ENCODE measurements around the gene TAL2. TPM values are rescaled to one million over a fixed set of nuclear protein-coding genes. Genes with fewer than 3 reads are reported as not detected.

TAL2 gene
- total and polyA plus RNA-seq, 9 of the 15 experiments (the other 6 are each of a cell fraction or from before 2014, with no cell fraction given), result 0.21 to 3.7 (median 1.1) TPM; not detected in 1

DNA sequence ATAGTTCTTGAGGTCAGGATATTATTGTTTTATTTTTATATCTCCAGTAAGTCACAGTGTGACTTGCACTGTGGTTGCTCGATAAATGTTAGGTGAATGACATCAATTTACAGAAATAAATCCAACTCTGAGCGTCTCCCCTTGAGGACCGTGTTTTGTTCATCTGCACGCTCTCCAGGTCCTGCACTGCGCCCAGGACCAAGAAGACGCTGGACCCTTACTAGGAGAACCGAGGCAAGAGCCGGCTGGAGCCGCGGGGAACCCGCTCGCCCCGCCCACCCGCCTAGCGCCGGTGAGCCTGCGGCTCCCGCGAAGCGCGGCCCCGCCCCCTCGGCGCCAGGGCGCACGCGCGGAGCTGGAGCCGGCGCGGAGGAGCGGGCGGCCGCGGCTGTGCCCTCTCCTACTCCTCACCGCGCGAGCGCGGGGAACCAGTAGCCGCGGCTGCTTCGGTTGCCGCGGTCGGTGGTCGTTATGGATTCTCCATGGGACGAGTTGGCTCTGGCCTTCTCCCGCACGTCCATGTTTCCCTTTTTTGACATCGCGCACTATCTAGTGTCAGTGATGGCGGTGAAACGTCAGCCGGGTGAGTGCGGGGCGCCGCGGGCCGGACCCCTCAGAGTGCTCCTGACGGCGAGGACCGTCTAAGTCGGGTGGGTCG lies 32.1 kb downstream of the TAL2 start, which contains the start of gene TMEM38B (continued):
- TF ChIP-seq ZBTB1 (CRISPR knock-in tag; IDR thresholded peaks at IDR 0.05; ENCODE audit: borderline replicate concordance, low read depth), result peak; percentile 76; the same call in 1 of the 2 replicates
- TF ChIP-seq ZFP1 (CRISPR knock-in tag; IDR thresholded peaks at IDR 0.05), result no peak
- TF ChIP-seq, protein P1, sequence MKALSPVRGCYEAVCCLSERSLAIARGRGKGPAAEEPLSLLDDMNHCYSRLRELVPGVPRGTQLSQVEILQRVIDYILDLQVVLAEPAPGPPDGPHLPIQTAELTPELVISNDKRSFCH (CRISPR knock-in tag; IDR thresholded peaks at IDR 0.05), result no peak
- TF ChIP-seq, protein P1 (tag; IDR thresholded peaks at IDR 0.05), result no peak
- TF ChIP-seq KLF13 (tag; IDR thresholded peaks at IDR 0.05; ENCODE audit: borderline replicate concordance, low read depth), result no peak
- no peak for TF ChIP-seq EWSR1 (IDR thresholded peaks at IDR 0.05; ENCODE audit: borderline replicate concordance, low read depth, partially characterized antibody)
- TF ChIP-seq POLR2A (conservative IDR thresholded peaks at IDR 0.05), result peak; percentile 78
- no peak for TF ChIP-seq ZNF324 (CRISPR knock-in tag; IDR thresholded peaks at IDR 0.05)
- no peak for TF ChIP-seq SMAD2 (IDR thresholded peaks at IDR 0.05; ENCODE audit: low read depth, low read length)
- peak in 2 of 3 experiments; percentile 34 to 63 for TF ChIP-seq YY1 (IDR thresholded peaks at IDR 0.05; ENCODE audit: borderline replicate concordance in 1 of 3, control insufficient read depth in 1 of 3, extremely low read depth in 1 of 3, insufficient read depth in 3 of 3, insufficient read length in 1 of 3, insufficient replicate concordance in 2 of 3, low read depth in 1 of 3, low read length in 2 of 3)
- no peak for TF ChIP-seq ZNF785 (CRISPR knock-in tag; IDR thresholded peaks at IDR 0.05)
- TF ChIP-seq MEIS2 (IDR thresholded peaks at IDR 0.05; ENCODE audit: partially characterized antibody), result peak; percentile 49
- TF ChIP-seq, protein P2, sequence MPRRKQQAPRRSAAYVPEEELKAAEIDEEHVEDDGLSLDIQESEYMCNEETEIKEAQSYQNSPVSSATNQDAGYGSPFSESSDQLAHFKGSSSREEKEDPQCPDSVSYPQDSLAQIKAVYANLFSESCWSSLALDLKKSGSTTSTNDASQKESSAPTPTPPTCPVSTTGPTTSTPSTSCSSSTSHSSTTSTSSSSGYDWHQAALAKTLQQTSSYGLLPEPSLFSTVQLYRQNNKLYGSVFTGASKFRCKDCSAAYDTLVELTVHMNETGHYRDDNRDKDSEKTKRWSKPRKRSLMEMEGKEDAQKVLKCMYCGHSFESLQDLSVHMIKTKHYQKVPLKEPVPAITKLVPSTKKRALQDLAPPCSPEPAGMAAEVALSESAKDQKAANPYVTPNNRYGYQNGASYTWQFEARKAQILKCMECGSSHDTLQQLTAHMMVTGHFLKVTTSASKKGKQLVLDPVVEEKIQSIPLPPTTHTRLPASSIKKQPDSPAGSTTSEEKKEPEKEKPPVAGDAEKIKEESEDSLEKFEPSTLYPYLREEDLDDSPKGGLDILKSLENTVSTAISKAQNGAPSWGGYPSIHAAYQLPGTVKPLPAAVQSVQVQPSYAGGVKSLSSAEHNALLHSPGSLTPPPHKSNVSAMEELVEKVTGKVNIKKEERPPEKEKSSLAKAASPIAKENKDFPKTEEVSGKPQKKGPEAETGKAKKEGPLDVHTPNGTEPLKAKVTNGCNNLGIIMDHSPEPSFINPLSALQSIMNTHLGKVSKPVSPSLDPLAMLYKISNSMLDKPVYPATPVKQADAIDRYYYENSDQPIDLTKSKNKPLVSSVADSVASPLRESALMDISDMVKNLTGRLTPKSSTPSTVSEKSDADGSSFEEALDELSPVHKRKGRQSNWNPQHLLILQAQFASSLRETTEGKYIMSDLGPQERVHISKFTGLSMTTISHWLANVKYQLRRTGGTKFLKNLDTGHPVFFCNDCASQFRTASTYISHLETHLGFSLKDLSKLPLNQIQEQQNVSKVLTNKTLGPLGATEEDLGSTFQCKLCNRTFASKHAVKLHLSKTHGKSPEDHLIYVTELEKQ (CRISPR knock-in tag; IDR thresholded peaks at IDR 0.05), result no peak
- no peak for TF ChIP-seq POLR2AphosphoS2 (IDR thresholded peaks at IDR 0.05; ENCODE audit: low read length)
- no peak for TF ChIP-seq PHF21A (IDR thresholded peaks at IDR 0.05; ENCODE audit: borderline replicate concordance, low read depth)
- TF ChIP-seq OTX1 (CRISPR knock-in tag; IDR thresholded peaks at IDR 0.05), result no peak
- peak; percentile 59 for TF ChIP-seq TAF1 (IDR thresholded peaks at IDR 0.05; ENCODE audit: control insufficient read depth, extremely low read depth, insufficient read depth, low read length, severe bottlenecking)
- no peak for TF ChIP-seq ZNF212 (CRISPR knock-in tag; IDR thresholded peaks at IDR 0.05)
- TF ChIP-seq KDM4B (IDR thresholded peaks at IDR 0.05; ENCODE audit: borderline replicate concordance in 2 of 2, low read depth in 1 of 2), result no peak
- TF ChIP-seq, protein P3, sequence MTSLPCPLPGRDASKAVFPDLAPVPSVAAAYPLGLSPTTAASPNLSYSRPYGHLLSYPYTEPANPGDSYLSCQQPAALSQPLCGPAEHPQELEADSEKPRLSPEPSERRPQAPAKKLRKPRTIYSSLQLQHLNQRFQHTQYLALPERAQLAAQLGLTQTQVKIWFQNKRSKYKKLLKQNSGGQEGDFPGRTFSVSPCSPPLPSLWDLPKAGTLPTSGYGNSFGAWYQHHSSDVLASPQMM (CRISPR knock-in tag; IDR thresholded peaks at IDR 0.05), result no peak
- no peak for TF ChIP-seq ZNF639 (CRISPR knock-in tag; conservative IDR thresholded peaks at IDR 0.05 in 1 of 2, IDR thresholded peaks at IDR 0.05 in 1 of 2)

All from K562 (cell line).